Measurements from ENCODE around the gene EID2.

DNA sequence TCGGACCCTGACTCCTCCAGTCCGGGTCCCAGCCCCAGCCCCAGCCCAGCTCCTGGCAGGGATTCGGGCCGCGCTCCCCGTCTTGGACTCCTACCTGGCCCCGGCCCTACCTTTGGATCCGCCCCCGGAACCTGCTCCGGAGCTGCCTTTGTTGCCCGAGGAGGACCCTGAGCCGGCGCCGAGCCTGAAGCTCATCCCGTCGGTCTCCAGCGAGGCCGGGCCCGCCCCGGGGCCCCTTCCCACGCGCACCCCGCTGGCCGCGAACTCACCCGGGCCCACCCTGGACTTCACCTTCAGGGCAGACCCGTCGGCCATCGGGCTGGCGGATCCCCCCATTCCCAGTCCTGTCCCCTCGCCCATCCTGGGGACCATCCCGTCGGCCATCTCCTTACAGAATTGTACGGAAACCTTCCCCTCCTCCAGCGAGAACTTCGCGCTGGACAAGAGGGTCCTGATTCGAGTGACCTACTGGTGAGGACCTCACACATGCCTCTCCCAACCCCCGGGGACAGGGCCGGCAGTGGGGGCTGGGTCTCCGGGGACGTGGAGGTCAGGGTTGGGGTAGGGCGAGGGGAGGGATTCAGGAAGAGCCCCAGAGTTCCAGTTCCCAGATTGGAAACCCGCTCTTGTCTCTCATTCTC lies 24.3 kb downstream of the EID2 start:
- no peak for TF ChIP-seq EZH2phosphoT487 (conservative IDR thresholded peaks at IDR 0.05; ENCODE audit: low read length)
- TF ChIP-seq, protein P1, sequence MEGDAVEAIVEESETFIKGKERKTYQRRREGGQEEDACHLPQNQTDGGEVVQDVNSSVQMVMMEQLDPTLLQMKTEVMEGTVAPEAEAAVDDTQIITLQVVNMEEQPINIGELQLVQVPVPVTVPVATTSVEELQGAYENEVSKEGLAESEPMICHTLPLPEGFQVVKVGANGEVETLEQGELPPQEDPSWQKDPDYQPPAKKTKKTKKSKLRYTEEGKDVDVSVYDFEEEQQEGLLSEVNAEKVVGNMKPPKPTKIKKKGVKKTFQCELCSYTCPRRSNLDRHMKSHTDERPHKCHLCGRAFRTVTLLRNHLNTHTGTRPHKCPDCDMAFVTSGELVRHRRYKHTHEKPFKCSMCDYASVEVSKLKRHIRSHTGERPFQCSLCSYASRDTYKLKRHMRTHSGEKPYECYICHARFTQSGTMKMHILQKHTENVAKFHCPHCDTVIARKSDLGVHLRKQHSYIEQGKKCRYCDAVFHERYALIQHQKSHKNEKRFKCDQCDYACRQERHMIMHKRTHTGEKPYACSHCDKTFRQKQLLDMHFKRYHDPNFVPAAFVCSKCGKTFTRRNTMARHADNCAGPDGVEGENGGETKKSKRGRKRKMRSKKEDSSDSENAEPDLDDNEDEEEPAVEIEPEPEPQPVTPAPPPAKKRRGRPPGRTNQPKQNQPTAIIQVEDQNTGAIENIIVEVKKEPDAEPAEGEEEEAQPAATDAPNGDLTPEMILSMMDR (IDR thresholded peaks at IDR 0.05; ENCODE audit: insufficient read depth, low read length, poor library complexity, severe bottlenecking), result no peak
